Measurements from ENCODE around the gene PCDHA4.
A peak's percentile ranks its signal among the peaks of the same experiment; 100 is the strongest.
"Not testable (repeated sequence)": the region's sequence is repeated elsewhere in the genome, so short reads cannot be mapped to it uniquely, and the experiment has no call there.

DNA sequence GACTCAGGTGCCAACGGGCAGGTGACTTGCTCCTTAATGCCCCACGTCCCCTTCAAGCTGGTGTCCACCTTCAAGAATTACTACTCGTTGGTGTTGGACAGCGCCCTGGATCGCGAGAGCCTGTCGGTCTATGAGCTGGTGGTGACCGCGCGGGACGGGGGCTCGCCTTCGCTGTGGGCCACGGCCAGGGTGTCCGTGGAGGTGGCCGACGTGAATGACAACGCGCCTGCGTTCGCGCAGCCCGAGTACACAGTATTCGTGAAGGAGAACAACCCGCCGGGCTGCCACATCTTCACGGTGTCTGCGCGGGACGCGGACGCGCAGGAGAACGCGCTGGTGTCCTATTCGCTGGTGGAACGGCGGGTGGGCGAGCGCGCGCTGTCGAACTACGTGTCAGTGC lies 19.4 kb upstream of the PCDHA4 start:
- TF ChIP-seq POLR2AphosphoS5 (IDR thresholded peaks at IDR 0.05; ENCODE audit: low read depth) = not testable (repeated sequence)
- TF ChIP-seq, protein P1, sequence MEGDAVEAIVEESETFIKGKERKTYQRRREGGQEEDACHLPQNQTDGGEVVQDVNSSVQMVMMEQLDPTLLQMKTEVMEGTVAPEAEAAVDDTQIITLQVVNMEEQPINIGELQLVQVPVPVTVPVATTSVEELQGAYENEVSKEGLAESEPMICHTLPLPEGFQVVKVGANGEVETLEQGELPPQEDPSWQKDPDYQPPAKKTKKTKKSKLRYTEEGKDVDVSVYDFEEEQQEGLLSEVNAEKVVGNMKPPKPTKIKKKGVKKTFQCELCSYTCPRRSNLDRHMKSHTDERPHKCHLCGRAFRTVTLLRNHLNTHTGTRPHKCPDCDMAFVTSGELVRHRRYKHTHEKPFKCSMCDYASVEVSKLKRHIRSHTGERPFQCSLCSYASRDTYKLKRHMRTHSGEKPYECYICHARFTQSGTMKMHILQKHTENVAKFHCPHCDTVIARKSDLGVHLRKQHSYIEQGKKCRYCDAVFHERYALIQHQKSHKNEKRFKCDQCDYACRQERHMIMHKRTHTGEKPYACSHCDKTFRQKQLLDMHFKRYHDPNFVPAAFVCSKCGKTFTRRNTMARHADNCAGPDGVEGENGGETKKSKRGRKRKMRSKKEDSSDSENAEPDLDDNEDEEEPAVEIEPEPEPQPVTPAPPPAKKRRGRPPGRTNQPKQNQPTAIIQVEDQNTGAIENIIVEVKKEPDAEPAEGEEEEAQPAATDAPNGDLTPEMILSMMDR (conservative IDR thresholded peaks at IDR 0.05; ENCODE audit: low read depth in 2 of 2) = not testable (repeated sequence)
- TF ChIP-seq, protein P2, sequence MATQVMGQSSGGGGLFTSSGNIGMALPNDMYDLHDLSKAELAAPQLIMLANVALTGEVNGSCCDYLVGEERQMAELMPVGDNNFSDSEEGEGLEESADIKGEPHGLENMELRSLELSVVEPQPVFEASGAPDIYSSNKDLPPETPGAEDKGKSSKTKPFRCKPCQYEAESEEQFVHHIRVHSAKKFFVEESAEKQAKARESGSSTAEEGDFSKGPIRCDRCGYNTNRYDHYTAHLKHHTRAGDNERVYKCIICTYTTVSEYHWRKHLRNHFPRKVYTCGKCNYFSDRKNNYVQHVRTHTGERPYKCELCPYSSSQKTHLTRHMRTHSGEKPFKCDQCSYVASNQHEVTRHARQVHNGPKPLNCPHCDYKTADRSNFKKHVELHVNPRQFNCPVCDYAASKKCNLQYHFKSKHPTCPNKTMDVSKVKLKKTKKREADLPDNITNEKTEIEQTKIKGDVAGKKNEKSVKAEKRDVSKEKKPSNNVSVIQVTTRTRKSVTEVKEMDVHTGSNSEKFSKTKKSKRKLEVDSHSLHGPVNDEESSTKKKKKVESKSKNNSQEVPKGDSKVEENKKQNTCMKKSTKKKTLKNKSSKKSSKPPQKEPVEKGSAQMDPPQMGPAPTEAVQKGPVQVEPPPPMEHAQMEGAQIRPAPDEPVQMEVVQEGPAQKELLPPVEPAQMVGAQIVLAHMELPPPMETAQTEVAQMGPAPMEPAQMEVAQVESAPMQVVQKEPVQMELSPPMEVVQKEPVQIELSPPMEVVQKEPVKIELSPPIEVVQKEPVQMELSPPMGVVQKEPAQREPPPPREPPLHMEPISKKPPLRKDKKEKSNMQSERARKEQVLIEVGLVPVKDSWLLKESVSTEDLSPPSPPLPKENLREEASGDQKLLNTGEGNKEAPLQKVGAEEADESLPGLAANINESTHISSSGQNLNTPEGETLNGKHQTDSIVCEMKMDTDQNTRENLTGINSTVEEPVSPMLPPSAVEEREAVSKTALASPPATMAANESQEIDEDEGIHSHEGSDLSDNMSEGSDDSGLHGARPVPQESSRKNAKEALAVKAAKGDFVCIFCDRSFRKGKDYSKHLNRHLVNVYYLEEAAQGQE (IDR thresholded peaks at IDR 0.05; ENCODE audit: unreplicated experiment) = peak; percentile 51

Data from GM23338 (cell line).